GM13977 (cell line): ENCODE data around the gene EPYC.

ENCODE experiments used
- DNase-seq: peaks from one replicate; pipeline ENCODE4 v3.0.0; 2012; ENCODE audit warnings: low spot score
- CTCF ChIP-seq: IDR thresholded peaks from 2 replicates; pipeline ENCODE4 v1.5.1; 2012; ENCODE audit warnings: mild to moderate bottlenecking, control low read depth; ENCODE audit not compliant: insufficient read depth; ENCODE audit errors: extremely low read depth, missing control alignments
- in situ Hi-C: fragments of 300-500 bp; cut with MboI; formaldehyde crosslinking; loops from one replicate; pipeline ENCODE4 v1.12.0; 2022; ENCODE audit warnings: low sequenced_read_pairs, low pct_unique_long_range_greater_than_20kb, mixed read lengths, inconsistent platforms; ENCODE audit not compliant: unreplicated experiment

EPYC gene

GRCh38 chr12:91004872-91005271 is at the start of gene EPYC:
EPYC (minus strand) TSS chr12:91004972; CDS start chr12:91002565, 2,407 bp downstream.
- DNase-seq = no peak
- no peak for TF ChIP-seq CTCF
- in situ Hi-C loops = no loop called here

- no peak for TF ChIP-seq CTCF
- DNase-seq = no peak
- in situ Hi-C loops = no loop called here
These were observed 49.4 kb upstream of the EPYC start for GRCh38 chr12:91053951-91054715.

GRCh38 chr12:91052026-91052425 is 47.3 kb upstream of the EPYC start:
- TF ChIP-seq CTCF = no peak
- in situ Hi-C loops = no loop called here
- DNase-seq = no peak

- in situ Hi-C loops = no loop called here
- TF ChIP-seq CTCF = no peak
- no peak for DNase-seq
These were observed 39.8 kb upstream of the EPYC start for GRCh38 chr12:91044586-91044985.

- DNase-seq = no peak
- in situ Hi-C loops = no loop called here
- no peak for TF ChIP-seq CTCF
These were observed 38.6 kb upstream of the EPYC start for GRCh38 chr12:91043408-91043807.

GRCh38 chr12:91040096-91040755 is 35.5 kb upstream of the EPYC start:
- no peak for DNase-seq

More at GRCh38 chr12:91040096-91040755, 35.5 kb upstream of the EPYC start:
- no peak for TF ChIP-seq CTCF
- in situ Hi-C loops = no loop called here
